WTC11 (cell line): ENCODE measurements around the gene OBSCN. TPM values are rescaled to one million over a fixed set of nuclear protein-coding genes. Genes with fewer than 3 reads are reported as not detected.
A peak's percentile ranks its signal among the peaks of the same experiment; 100 is the strongest.

Source experiments
- ARID4B ChIP-seq: sonication (generic); formaldehyde crosslinking; IDR thresholded peaks from 2 replicates; pipeline ENCODE4 v1.8.0; 2023; ENCODE audit warnings: missing genetic modification reagents, mild to moderate bottlenecking, borderline replicate concordance
- ATF2 ChIP-seq: sonication (generic); formaldehyde crosslinking; IDR thresholded peaks from 2 replicates; pipeline ENCODE4 v1.8.1; 2022; ENCODE audit warnings: low read depth, missing genetic modification reagents, borderline replicate concordance
- ATF6 ChIP-seq: sonication (generic); formaldehyde crosslinking; IDR thresholded peaks from 2 replicates; pipeline ENCODE4 v1.8.1; 2023; ENCODE audit warnings: mild to moderate bottlenecking, missing genetic modification reagents
- CREB1 ChIP-seq: sonication (generic); formaldehyde crosslinking; IDR thresholded peaks from 2 replicates; pipeline ENCODE4 v1.8.0; 2023; ENCODE audit warnings: mild to moderate bottlenecking, missing genetic modification reagents
- E2F1 ChIP-seq: sonication (generic); formaldehyde crosslinking; IDR thresholded peaks from 2 replicates; pipeline ENCODE4 v1.8.0; 2022; ENCODE audit warnings: mild to moderate bottlenecking, missing genetic modification reagents
- ERG ChIP-seq: fragments of 250-450 bp; sonication (Bioruptor Pico); IDR thresholded peaks from 2 replicates; pipeline ENCODE4 v1.8.0; 2021; ENCODE audit warnings: mild to moderate bottlenecking
- GTF2I ChIP-seq: fragments of 250-450 bp; sonication (Bioruptor Pico); conservative IDR thresholded peaks from 2 replicates; pipeline ENCODE4 v1.4.0; 2021; ENCODE audit warnings: mild to moderate bottlenecking
- KAT7 ChIP-seq: sonication (generic); formaldehyde crosslinking; IDR thresholded peaks from 2 replicates; pipeline ENCODE4 v1.8.1; 2023; ENCODE audit warnings: missing genetic modification reagents, mild to moderate bottlenecking, borderline replicate concordance
- MLX ChIP-seq: sonication (generic); formaldehyde crosslinking; IDR thresholded peaks from 2 replicates; pipeline ENCODE4 v1.8.1; 2023; ENCODE audit warnings: mild to moderate bottlenecking, missing genetic modification reagents, moderate library complexity
- MXD4 ChIP-seq: fragments of 250-450 bp; sonication (Bioruptor Pico); IDR thresholded peaks from 2 replicates; pipeline ENCODE4 v1.8.0; 2021; ENCODE audit warnings: mild to moderate bottlenecking, moderate library complexity, borderline replicate concordance
- NFE2L1 ChIP-seq: sonication (generic); formaldehyde crosslinking; IDR thresholded peaks from 2 replicates; pipeline ENCODE4 v1.8.1; 2023; ENCODE audit warnings: missing genetic modification reagents
- NR3C1 ChIP-seq: sonication (generic); formaldehyde crosslinking; conservative IDR thresholded peaks from 2 replicates; pipeline ENCODE4 v1.8.1; 2023; ENCODE audit warnings: low read depth, mild to moderate bottlenecking, missing genetic modification reagents
- PREB ChIP-seq: sonication (generic); formaldehyde crosslinking; IDR thresholded peaks from 2 replicates; pipeline ENCODE4 v1.8.1; 2022; ENCODE audit warnings: mild to moderate bottlenecking, missing genetic modification reagents, moderate library complexity, borderline replicate concordance
- TEAD1 ChIP-seq: sonication (generic); formaldehyde crosslinking; IDR thresholded peaks from 2 replicates; pipeline ENCODE4 v1.8.0; 2022; ENCODE audit warnings: mild to moderate bottlenecking, missing genetic modification reagents
- TP53 ChIP-seq: sonication (generic); formaldehyde crosslinking; IDR thresholded peaks from 2 replicates; pipeline ENCODE4 v1.8.1; 2023; ENCODE audit warnings: mild to moderate bottlenecking, missing genetic modification reagents
- ZBTB21 ChIP-seq: sonication (generic); formaldehyde crosslinking; IDR thresholded peaks from 2 replicates; pipeline ENCODE4 v1.8.1; 2023; ENCODE audit warnings: mild to moderate bottlenecking, missing genetic modification reagents, borderline replicate concordance
- ZMAT4 ChIP-seq: fragments of 250-450 bp; sonication (Bioruptor Pico); IDR thresholded peaks from 2 replicates; pipeline ENCODE4 v1.9.0; 2021; ENCODE audit warnings: mild to moderate bottlenecking
- ZNF281 ChIP-seq: sonication (generic); formaldehyde crosslinking; IDR thresholded peaks from 2 replicates; pipeline ENCODE4 v1.8.0; 2023; ENCODE audit warnings: mild to moderate bottlenecking, missing genetic modification reagents
- ZSCAN18 ChIP-seq: fragments of 250-450 bp; sonication (Bioruptor Pico); IDR thresholded peaks from 2 replicates; pipeline ENCODE4 v2.1.2; 2022; ENCODE audit warnings: mild to moderate bottlenecking, moderate library complexity
- total RNA-seq: library from RNA; stranded (reverse); gene quantifications from 3 replicates; pipeline ENCODE4 v1.2.3, GENCODE V29; 2021

Gene OBSCN
- total RNA-seq, 1 experiment from 2014 or later: 38.8 TPM

GRCh38 chr1:228378090-228378872 is 170.4 kb downstream of the OBSCN start (continued):
- TF ChIP-seq ERG (CRISPR knock-in tag): no peak
- TF ChIP-seq ZBTB21 (CRISPR knock-in tag): no peak
- TF ChIP-seq MXD4: no peak
- no peak for TF ChIP-seq MLX (CRISPR knock-in tag)
- no peak for TF ChIP-seq NR3C1 (CRISPR knock-in tag)
- no peak for TF ChIP-seq ZSCAN18
- no peak for TF ChIP-seq CREB1 (CRISPR knock-in tag)
- no peak for TF ChIP-seq ATF6
- no peak for TF ChIP-seq ZNF281 (CRISPR knock-in tag)
- TF ChIP-seq TEAD1: peak; percentile 13; the same call in 1 of the 2 replicates
- no peak for TF ChIP-seq TP53 (CRISPR knock-in tag)
- TF ChIP-seq NFE2L1 (CRISPR knock-in tag): no peak
- TF ChIP-seq PREB (CRISPR knock-in tag): no peak
- no peak for TF ChIP-seq GTF2I (CRISPR knock-in tag)
- TF ChIP-seq ATF2 (CRISPR knock-in tag): no peak
- no peak for TF ChIP-seq ZMAT4
- TF ChIP-seq E2F1 (CRISPR knock-in tag): no peak
- no peak for TF ChIP-seq KAT7 (CRISPR knock-in tag)
- TF ChIP-seq ARID4B (CRISPR knock-in tag): peak; percentile 71; the same call in 1 of the 2 replicates
